A549 treated with Mapracorat at 1 μM for 4 hours (cell line): ENCODE measurements around the gene GRM5. TPM values are rescaled to one million over a fixed set of nuclear protein-coding genes. Genes with fewer than 3 reads are reported as not detected.

ENCODE experiments used
- total RNA-seq: library from RNA; stranded (reverse); fragments of 200-300 nt; extraction: Qiagen RNA extraction; gene quantifications from 5 replicates; pipeline ENCODE4 v1.2.3, GENCODE V29; 2022

GRM5 gene
- total RNA-seq: 0.01 TPM in 1 of 5 replicates, not detected in the others

DNA sequence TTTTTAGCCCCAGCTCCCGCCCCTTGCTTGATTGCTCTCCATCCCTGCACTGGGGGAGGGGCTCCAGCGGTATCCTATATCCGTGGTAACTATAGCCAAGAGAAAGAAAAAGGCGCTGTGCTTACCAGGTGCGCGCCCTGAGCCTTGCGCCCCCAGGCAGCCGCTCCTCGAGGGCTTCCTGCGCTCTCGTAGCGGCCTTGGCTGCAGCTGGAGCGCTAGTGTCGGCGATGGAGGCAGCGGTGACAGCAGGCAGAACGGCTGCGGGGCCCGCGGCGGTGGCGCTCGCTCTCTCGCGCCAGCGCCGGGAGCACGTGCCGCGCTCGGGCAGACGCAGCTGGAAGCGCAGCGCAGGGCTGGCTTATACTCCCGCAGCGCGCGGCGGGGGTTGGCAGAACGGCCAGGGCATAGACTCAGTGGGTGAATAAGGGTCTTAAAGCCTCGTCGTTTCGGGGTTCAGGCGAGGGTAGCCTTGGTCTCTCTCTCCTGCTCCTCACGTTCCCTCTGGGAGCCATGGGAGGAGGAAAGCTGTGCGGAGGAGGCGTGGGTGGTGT is at the start of gene GRM5:
Gene GRM5, minus strand, starts transcription at position 332 of the 551 bp plus-strand sequence. CDS start 18,110 bp downstream, outside the sequence.

Other genes starting within 250 kb of the GRM5 start
- gene TYR, start 111.9 kb upstream of the GRM5 start, total RNA-seq: not detected in 5 replicates